NCI-H82 (cell line): ENCODE results near the gene SCART1.
"Not testable (repeated sequence)": the region's sequence is repeated elsewhere in the genome, so short reads cannot be mapped to it uniquely, and the experiment has no call there.

Experiments
- DNase-seq: peaks from one replicate; lab custom pipeline; 2025; lab: John Stamatoyannopoulos, UW

Gene SCART1

GRCh38 chr10:133432789-133433188 is 21.0 kb upstream of the SCART1 start:
- not testable (repeated sequence) for DNase-seq

- peak; percentile 16 for DNase-seq
Measured at GRCh38 chr10:133438711-133439273, 15.0 kb upstream of the SCART1 start.

DNA sequence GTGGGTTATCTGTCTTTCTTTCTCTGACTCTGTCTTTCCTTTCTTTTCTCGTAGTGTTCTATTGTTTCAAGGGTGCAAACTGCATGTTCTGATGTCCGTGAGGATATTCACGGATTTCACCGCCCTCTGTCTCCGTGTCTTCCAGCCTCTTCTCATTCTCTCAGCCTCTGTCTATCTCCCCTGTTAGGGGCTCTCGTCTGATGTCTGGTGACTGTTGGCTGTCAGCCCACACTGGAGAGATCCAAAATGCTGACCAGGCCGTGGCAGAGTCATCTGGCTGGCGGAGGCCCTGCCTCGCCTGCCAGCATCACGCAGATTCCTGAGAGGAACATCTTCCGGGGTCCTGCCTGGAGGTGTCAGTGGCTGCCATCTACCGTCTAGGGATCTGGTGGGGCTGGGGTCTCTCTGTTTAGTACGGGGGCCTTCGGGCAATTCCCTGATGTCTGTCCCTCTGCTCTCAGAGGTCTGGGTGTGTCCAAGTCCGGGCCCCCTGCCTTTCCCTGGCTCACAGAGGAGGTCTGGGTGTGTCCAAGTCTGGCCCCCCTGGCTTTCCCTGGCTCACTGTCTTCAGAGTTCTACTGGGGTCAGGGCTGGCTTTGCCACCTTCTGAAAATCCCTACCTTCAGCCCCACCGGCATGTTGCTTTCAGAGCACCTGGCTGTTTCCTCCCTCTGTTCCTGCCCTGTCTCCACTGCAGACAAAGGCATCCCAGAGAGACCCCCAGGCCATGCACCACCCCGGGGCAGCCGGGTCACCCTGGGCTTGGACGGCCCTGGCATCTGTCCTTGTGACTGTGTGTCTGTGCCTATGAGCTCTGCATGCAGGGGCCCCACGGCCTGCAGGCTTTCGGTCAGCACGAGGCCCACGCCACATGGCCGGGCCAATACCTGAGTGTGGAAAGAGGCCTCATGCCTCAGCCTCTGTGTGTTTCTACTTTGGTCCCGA is 14.0 kb upstream of the SCART1 start:
- DNase-seq, result no peak

DNA sequence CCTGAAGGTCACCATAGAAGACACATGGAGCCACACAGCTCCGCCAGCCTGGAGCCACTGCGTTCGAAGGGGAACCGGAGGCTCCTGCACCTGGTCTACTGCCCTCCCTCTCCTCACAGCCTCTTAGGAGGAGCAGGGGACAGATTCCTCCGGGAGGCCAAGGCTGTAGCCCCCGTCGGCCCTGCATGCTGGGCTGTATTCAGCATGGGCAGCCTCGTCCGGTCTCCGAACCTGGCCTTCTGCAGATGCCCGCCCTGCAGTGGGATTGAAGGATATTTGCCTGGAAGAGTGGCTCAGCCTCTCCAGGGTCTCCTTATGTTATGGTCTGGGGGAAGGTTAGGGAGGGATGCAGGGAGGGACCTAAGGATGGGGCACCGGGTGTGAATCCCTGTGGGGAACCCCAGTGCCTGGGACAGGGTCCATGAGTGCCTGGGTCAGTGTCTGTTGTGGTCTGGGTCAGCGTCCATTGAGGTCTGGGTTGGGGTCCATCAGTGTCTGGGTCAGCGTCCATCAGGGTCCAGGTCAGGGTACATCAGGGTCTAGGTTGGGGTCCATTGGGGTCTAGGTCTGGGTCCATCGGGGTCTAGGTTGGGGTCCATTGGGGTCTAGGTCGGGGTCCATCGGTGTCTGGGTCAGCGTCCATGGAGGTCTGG is 13.0 kb upstream of the SCART1 start:
- DNase-seq, result no peak

GRCh38 chr10:133441356-133441755 is 12.4 kb upstream of the SCART1 start:
- not testable (repeated sequence) for DNase-seq

DNA sequence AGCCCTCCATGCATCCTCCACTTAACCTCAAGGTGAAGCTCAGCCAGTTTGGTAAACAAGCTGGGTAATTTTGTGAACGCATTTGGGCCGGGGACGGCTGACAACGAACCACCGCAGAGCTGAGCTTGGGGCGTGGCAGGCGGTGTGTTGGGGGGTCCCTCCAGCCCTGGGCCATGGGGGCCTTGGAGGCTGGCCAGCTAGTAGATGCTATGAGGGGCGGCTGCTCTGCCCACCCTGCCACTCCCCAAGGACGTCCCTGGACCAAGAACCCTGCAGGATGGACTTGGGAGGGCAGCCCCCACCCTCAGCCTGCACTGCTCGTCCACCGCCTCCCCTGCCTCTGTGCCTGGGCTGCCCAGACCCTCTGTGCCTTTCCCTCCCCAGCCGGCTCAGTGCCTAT is 12.0 kb upstream of the SCART1 start:
- no peak for DNase-seq

GRCh38 chr10:133442191-133442966 is 11.4 kb upstream of the SCART1 start:
- no peak for DNase-seq

DNA sequence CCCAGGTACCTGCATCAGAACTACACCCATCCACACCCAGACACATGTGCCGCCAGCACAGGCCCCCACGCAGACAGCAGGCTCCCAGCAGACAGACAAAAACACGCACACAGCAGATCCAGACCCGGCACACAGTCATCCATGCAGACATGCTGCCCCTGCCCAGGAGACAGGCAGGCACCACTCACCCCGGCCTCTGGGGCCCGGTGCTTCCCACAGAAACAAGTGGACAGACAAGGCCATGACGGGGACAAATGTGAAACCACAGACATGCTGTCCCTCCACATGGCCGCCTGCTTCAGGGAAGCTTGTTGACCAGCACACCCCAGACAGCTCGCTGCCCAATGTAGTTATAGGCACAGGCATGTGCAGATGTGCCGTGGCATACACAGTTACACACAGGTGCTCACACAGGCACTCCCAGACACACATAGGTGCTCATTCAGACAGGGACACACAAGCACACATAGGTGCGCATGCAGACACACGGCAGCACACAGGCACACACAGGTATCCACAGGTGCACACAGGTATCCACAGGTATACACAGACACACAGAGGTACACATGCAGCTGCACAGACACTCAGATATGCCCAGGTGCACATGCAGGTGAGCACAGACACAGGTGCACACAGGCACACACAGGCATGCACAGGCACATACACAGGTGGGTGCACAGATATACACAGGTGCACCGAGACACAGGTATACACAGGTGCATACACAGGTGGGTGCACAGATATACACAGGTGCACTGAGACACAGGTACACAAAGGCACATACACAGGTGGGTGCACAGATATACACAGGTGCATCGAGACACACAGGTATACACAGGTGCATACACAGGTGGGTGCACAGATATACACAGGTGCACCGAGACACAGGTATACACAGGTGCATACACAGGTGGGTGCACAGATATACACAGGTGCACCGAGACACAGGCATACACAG is 10.5 kb upstream of the SCART1 start:
- no peak for DNase-seq

GRCh38 chr10:133444342-133445267 is 9.1 kb upstream of the SCART1 start:
- no peak for DNase-seq

DNA sequence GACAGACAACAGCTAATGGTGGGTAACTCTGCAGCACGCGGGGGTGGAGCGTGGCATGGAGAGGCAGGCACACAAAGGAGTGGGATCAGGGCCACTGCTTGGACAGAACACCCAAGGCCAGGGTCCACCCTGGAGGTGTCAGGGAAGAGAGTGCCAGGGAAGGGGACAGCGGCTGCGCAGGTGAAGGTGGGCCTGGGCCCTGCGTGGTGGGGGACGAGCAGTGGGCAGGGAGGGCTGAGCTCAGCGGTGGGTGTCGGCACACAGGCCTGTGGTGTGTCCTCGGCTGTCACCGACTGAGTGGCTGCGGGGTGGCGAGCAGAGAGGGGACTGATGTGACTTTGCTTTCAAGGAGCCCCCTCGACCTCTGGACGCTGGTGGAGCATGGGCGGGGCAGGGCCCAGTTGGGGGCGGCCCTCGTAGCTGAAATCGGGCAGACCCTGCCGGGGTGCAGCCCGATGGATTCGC is 8.4 kb upstream of the SCART1 start:
- DNase-seq, result no peak

- DNase-seq, result no peak
Measured at GRCh38 chr10:133445751-133446708, 7.7 kb upstream of the SCART1 start.

- no peak for DNase-seq
Measured at GRCh38 chr10:133446979-133447378, 6.8 kb upstream of the SCART1 start.

GRCh38 chr10:133448120-133448519 is 5.6 kb upstream of the SCART1 start:
- no peak for DNase-seq

DNA sequence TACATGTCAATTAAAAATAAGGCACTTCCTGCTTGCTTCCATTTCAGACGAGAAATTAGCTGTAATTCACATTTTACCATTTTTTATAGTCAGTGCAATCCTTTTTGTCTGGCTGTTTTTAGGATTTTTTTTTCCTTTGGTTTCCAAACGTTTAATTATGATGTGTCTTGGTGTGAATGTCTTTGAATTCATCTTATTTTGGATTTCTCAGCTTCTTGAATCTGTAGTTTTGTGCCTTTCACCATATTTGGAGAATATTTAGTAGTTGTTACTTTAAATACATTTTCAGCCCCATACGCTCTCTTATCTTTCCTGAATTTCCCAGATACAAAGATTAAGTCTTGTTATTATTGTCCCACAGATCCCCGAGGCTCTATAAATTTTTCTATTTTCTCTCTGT is 2.4 kb upstream of the SCART1 start:
- no peak for DNase-seq

DNA sequence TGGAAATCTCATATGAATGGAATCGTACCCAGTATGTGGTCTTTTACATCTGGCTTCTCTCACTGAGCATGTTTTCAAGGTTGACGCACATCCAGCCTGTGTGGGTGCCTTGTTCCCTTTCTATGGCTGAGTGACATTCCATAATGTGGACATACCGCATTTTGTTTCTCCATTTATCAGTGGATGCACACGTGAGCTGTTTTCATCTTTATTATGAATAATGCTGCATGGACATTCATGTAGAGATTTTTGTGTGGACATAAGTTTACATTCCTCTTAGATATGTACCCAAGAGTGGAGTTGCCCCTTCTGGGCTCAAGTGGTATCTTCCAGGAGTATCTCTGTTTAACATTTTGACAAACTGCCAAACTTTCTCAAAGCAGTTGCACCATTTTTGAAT is 1.3 kb upstream of the SCART1 start:
- no peak for DNase-seq

DNA sequence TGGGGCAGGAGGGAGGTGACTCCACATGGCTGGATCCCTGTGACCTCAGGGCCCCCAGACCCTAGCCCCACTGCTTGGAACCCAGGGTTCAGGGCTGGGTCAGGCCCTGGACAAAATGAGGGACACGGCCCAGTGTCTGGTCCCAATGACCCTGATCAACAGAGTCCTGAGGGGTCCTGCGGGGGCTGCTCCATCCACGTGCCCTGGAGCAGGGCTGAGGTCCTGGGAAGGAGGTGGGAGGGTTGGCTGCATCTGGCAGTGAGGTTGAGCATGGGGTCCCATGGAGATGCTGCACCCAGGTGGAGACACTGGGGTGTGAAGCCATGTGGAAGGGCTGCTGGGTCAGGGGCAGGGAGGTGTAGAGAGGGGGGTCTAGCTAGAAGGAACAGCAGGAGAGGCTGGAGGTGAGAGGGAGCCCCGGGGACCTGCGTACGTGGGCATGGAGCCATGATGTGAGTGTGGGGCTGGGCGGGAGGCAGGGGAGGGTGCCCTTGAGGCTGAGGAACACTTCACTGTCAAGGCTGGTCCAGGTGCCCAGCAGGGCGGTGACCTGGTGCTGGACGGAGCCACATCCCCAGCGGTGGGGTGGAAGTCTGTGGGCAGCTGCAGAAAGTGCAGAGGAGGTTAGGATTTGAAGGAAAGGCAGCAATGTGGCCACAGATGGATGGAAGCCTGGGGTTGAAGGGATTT is 604 bp downstream of the SCART1 start:
- no peak for DNase-seq

- DNase-seq, result no peak
Measured at GRCh38 chr10:133455196-133455595, 1.5 kb downstream of the SCART1 start.

DNA sequence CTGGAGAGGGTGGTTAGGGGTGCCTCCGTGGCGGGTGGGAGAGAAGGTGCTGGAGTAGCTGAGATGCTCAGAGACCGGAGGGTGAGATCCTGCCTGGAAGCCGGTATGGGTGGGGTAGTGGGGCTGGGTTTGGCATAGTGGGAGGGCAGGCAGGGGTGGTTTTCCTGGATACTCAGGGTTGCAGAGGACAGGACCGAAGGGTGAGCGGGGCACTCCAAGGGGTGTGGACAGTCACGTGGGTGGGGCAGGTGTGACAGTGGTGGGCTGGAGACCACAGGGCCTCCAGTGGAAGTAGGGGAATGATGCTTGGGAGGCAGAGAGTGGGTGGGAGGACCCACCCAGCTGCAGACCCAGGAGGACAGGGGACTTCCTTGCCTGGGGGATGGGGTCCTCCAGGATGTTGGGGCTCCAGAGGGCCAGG is 1.9 kb downstream of the SCART1 start:
- no peak for DNase-seq
